ENCODE results near the gene ERP44. TPM values are rescaled to one million over a fixed set of nuclear protein-coding genes. Genes with fewer than 3 reads are reported as not detected.

Gene ERP44
- polyA plus RNA-seq, 1 donor (not counting 4 experiments of a cell fraction or from before 2014, with no cell fraction given), result 17.6 TPM

DNA sequence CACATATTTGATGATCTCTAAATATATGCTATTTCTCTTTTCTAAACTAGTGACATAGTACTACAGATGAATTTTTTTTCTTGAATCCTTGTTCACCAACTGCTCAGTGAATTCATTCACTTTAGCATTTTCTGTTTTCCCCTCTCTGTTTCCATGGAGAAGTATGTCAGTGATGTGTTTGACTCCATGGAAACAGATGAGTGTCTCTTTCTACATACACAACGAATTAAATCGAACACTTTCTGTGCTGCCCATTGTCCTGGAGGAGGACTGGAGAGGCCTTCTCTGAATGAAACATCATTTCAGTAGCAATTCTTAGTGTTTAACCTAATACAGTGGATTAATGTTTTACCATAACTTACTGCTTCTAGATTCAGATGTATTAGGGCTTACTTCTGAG lies 9.8 kb upstream of the ERP44 start:
- Histone ChIP-seq H3K9me1 (ENCODE audit: control insufficient read depth, extremely low read depth, insufficient read depth, low read length) (no peaks in the 10 kb centered on the region), H3K27ac (ENCODE audit: control insufficient read depth, insufficient read depth, low read length) (no peak overlapping the region), H4K20me1 (ENCODE audit: control insufficient read depth, extremely low read depth, insufficient read depth, low read length) (no peaks in the 10 kb centered on the region), H3K4me1 (ENCODE audit: control insufficient read depth, extremely low read depth, insufficient read depth, low read length) (peaks cover 22% of the 10 kb centered on the region), H3K36me3 (ENCODE audit: control insufficient read depth in 2 of 2, extremely low read depth in 1 of 2, insufficient read depth in 2 of 2, low read length in 2 of 2) (peaks cover 8 to 27% of the 10 kb centered on the region in 2 experiments), H3K79me2 (ENCODE audit: control insufficient read depth, insufficient read depth, low read length) (peaks cover 2% of the 10 kb centered on the region), H3K4me3 (ENCODE audit: control insufficient read depth in 2 of 3, extremely low read depth in 1 of 3, insufficient read depth in 2 of 3, low read depth in 1 of 3, low read length in 3 of 3) (no peak overlapping the region), H2AFZ (ENCODE audit: control insufficient read depth, low read length) (no peak overlapping the region), H3K9ac (ENCODE audit: control insufficient read depth, extremely low read depth, insufficient read depth, low read length) (no peak overlapping the region), H3K9me3 (ENCODE audit: control insufficient read depth, low read depth, low read length) (no peaks in the 10 kb centered on the region), H3K4me2 (ENCODE audit: control insufficient read depth, extremely low read depth, insufficient read depth, low read depth, low read length) (no peak overlapping the region), H3K27me3 (ENCODE audit: control insufficient read depth, extremely low read depth, insufficient read depth, low read length) (no peaks in the 10 kb centered on the region)
- FAIRE-seq (no peak), DNase-seq (ENCODE audit: low read depth, low spot score) (no peak)
- dilution Hi-C loops (cut with MboI; ENCODE audit: extremely low pct_ligation_motif_present, low sequenced_read_pairs), result no loop called here
- TF ChIP-seq, protein P1, sequence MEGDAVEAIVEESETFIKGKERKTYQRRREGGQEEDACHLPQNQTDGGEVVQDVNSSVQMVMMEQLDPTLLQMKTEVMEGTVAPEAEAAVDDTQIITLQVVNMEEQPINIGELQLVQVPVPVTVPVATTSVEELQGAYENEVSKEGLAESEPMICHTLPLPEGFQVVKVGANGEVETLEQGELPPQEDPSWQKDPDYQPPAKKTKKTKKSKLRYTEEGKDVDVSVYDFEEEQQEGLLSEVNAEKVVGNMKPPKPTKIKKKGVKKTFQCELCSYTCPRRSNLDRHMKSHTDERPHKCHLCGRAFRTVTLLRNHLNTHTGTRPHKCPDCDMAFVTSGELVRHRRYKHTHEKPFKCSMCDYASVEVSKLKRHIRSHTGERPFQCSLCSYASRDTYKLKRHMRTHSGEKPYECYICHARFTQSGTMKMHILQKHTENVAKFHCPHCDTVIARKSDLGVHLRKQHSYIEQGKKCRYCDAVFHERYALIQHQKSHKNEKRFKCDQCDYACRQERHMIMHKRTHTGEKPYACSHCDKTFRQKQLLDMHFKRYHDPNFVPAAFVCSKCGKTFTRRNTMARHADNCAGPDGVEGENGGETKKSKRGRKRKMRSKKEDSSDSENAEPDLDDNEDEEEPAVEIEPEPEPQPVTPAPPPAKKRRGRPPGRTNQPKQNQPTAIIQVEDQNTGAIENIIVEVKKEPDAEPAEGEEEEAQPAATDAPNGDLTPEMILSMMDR (optimal IDR thresholded peaks at IDR 0.05 in 1 of 3, IDR thresholded peaks at IDR 0.05 in 1 of 3, conservative IDR thresholded peaks at IDR 0.05 in 1 of 3; ENCODE audit: extremely low read depth in 1 of 3, insufficient read depth in 2 of 3, low read length in 3 of 3), result no peak
- no peak for TF ChIP-seq EZH2 (IDR thresholded peaks at IDR 0.05; ENCODE audit: low read length)

DNA sequence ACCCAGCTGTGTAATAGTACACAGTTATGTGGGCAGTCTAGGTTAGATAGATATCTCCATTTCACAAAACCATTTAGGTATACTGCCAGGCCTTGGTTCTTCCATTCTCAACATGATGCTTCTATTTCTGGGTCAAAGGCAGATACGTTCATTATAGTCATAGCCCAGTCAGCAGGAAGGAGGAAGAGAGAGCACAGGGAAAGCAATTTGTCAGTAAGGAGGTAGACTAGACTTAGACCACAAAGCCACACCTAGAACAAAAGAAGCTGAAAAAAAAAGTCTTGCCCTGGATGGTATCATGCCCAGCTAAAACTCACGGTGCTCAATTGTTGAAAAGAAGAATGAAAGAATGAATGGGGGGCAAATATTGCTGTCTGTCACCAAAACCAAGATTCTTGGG lies 7.8 kb upstream of the ERP44 start:
- H3K9me1 ChIP-seq (ENCODE audit: control insufficient read depth, extremely low read depth, insufficient read depth, low read length), result no peaks in the 10 kb centered on the region
- DNase-seq (ENCODE audit: low read depth, low spot score) (no peak), FAIRE-seq (no peak)
- H3K4me1 ChIP-seq (ENCODE audit: control insufficient read depth, extremely low read depth, insufficient read depth, low read length), result peaks cover 22% of the 10 kb centered on the region
- dilution Hi-C loops (cut with MboI; ENCODE audit: extremely low pct_ligation_motif_present, low sequenced_read_pairs), result no loop called here
- H3K9ac ChIP-seq (ENCODE audit: control insufficient read depth, extremely low read depth, insufficient read depth, low read length), result no peak overlapping the region
- no peak overlapping the region for H3K4me2 ChIP-seq (ENCODE audit: control insufficient read depth, extremely low read depth, insufficient read depth, low read depth, low read length)
- no peak overlapping the region for H3K4me3 ChIP-seq (ENCODE audit: control insufficient read depth in 2 of 3, extremely low read depth in 1 of 3, insufficient read depth in 2 of 3, low read depth in 1 of 3, low read length in 3 of 3)
- no peaks in the 10 kb centered on the region for H3K9me3 ChIP-seq (ENCODE audit: control insufficient read depth, low read depth, low read length)
- H3K27me3 ChIP-seq (ENCODE audit: control insufficient read depth, extremely low read depth, insufficient read depth, low read length), result no peaks in the 10 kb centered on the region
- no peak overlapping the region for H2AFZ ChIP-seq (ENCODE audit: control insufficient read depth, low read length)
- peaks cover 11 to 35% of the 10 kb centered on the region in 2 experiments for H3K36me3 ChIP-seq (ENCODE audit: control insufficient read depth in 2 of 2, extremely low read depth in 1 of 2, insufficient read depth in 2 of 2, low read length in 2 of 2)
- H3K27ac ChIP-seq (ENCODE audit: control insufficient read depth, insufficient read depth, low read length), result no peak overlapping the region
- TF ChIP-seq, protein P1 (optimal IDR thresholded peaks at IDR 0.05 in 1 of 3, IDR thresholded peaks at IDR 0.05 in 1 of 3, conservative IDR thresholded peaks at IDR 0.05 in 1 of 3; ENCODE audit: extremely low read depth in 1 of 3, insufficient read depth in 2 of 3, low read length in 3 of 3), result no peak
- no peak for TF ChIP-seq EZH2 (IDR thresholded peaks at IDR 0.05; ENCODE audit: low read length)
- H3K79me2 ChIP-seq (ENCODE audit: control insufficient read depth, insufficient read depth, low read length), result peaks cover under 1% of the 10 kb centered on the region
- no peaks in the 10 kb centered on the region for H4K20me1 ChIP-seq (ENCODE audit: control insufficient read depth, extremely low read depth, insufficient read depth, low read length)
